Ascending aorta (tissue), 2 donors: Measurements from ENCODE around the gene PRAMEF17. TPM values are rescaled to one million over a fixed set of nuclear protein-coding genes. Genes with fewer than 3 reads are reported as not detected.
"Not testable (repeated sequence)": the region's sequence is repeated elsewhere in the genome, so short reads cannot be mapped to it uniquely, and the experiment has no call there.

Experiments
- DNase-seq, 2 donors: peaks; one replicate each; pipeline ENCODE4 v3.0.0-alpha.2; 2019; ENCODE audit warnings: low spot score in 2 of 2
- H3K27ac ChIP-seq, 2 donors: fragments of 200-600 bp; sonication (generic); one replicate each; pipeline ENCODE4 v1.5.1; 2016 to 2017; ENCODE audit warnings: mild to moderate bottlenecking in 1 of 2
- H3K27me3 ChIP-seq: fragments of 200-600 bp; sonication (generic); one replicate; pipeline ENCODE4 v1.5.1; 2017
- H3K36me3 ChIP-seq, 2 donors: fragments of 200-600 bp; sonication (generic); one replicate each; pipeline ENCODE4 v1.5.1; 2016
- H3K4me1 ChIP-seq, 2 donors: fragments of 200-600 bp; sonication (generic); one replicate each; pipeline ENCODE4 v1.5.1; 2016 to 2017; ENCODE audit warnings: mild to moderate bottlenecking in 1 of 2
- H3K4me3 ChIP-seq, 2 donors: fragments of 200-600 bp; sonication (generic); one replicate each; pipeline ENCODE4 v1.5.1; 2016 to 2017; ENCODE audit warnings: mild to moderate bottlenecking in 1 of 2
- H3K9me3 ChIP-seq, 2 donors: fragments of 200-600 bp; sonication (generic); one replicate each; pipeline ENCODE4 v1.5.1; 2016
- CTCF ChIP-seq, 3 experiments: fragments of 200-600 bp in 2 of 3; fragments of 450-650 bp in 1 of 3; sonication (generic) in 2 of 3; IDR thresholded peaks; one replicate each; pipeline ENCODE4 v1.5.1; 2016 to 2019; ENCODE audit warnings: antibody characterized with exemption in 3 of 3, mild to moderate bottlenecking in 1 of 3, moderate library complexity in 1 of 3
- intact Hi-C: fragments of 100-400 bp; cut with DNase I; formaldehyde crosslinking; loops from one replicate; pipeline ENCODE4 v1.15.1; 2023
- total RNA-seq: library from RNA; depleted of rRNA; stranded (reverse); fragments of >200 nt; gene quantifications from one replicate; pipeline ENCODE4 v1.1.0, GENCODE V29; 2016

The PRAMEF17 gene, protein sequence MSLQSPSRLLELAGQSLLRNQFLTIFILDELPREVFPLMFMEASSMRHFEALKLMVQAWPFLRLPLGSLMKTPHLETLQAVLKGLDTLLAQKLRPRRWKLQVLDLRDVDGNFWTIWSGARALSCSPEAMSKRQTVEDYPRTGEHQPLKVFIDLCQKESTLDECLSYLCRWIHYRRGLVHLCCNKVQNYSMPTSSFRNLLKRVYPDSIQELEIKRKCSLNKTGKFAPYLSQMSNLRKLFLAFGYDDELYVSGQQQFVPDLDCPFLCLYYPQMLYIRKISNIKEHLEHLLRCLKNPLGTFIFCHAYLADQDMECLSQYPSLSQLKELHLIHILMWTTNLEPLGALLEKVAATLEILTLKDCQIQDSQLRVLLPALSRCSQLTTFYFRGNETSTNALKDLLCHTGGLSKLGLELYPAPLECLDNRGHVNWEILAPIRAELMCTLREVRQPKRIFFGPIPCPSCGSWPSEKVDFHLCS
- total RNA-seq, result not detected

GRCh38 chr1:13389332-13389731, at the start of gene PRAMEF17:
PRAMEF17 (plus strand) TSS chr1:13389632; CDS start chr1:13389658, 26 bp downstream.
- intact Hi-C loops, H3K27me3 ChIP-seq, H3K9me3 ChIP-seq, H3K27ac ChIP-seq, H3K4me1 ChIP-seq, DNase-seq, H3K4me3 ChIP-seq, H3K36me3 ChIP-seq: not testable (repeated sequence)

GRCh38 chr1:13342496-13342895, 46.9 kb upstream of the PRAMEF17 start:
- intact Hi-C loops, H3K36me3 ChIP-seq, DNase-seq, H3K27me3 ChIP-seq, H3K27ac ChIP-seq, H3K4me1 ChIP-seq, H3K9me3 ChIP-seq, H3K4me3 ChIP-seq: not testable (repeated sequence)

GRCh38 chr1:13347034-13347433, 42.4 kb upstream of the PRAMEF17 start, which contains the start of gene PRAMEF14:
PRAMEF14 (minus strand) TSS chr1:13347134; CDS start chr1:13345314, 1,820 bp downstream.
- H3K4me3 ChIP-seq, DNase-seq, H3K9me3 ChIP-seq, H3K27ac ChIP-seq, H3K36me3 ChIP-seq, H3K4me1 ChIP-seq, H3K27me3 ChIP-seq, intact Hi-C loops: not testable (repeated sequence)

GRCh38 chr1:13353476-13353875, 36.0 kb upstream of the PRAMEF17 start:
- intact Hi-C loops, H3K27ac ChIP-seq: not testable (repeated sequence)

GRCh38 chr1:13354475-13354874, 35.0 kb upstream of the PRAMEF17 start:
- H3K36me3 ChIP-seq, H3K4me3 ChIP-seq, H3K9me3 ChIP-seq, H3K4me1 ChIP-seq, H3K27ac ChIP-seq, DNase-seq, H3K27me3 ChIP-seq, intact Hi-C loops: not testable (repeated sequence)

More at GRCh38 chr1:13353476-13353875, 36.0 kb upstream of the PRAMEF17 start:
- not testable (repeated sequence) for H3K4me3 ChIP-seq, H3K36me3 ChIP-seq, H3K27me3 ChIP-seq, H3K4me1 ChIP-seq, H3K9me3 ChIP-seq, DNase-seq

DNA sequence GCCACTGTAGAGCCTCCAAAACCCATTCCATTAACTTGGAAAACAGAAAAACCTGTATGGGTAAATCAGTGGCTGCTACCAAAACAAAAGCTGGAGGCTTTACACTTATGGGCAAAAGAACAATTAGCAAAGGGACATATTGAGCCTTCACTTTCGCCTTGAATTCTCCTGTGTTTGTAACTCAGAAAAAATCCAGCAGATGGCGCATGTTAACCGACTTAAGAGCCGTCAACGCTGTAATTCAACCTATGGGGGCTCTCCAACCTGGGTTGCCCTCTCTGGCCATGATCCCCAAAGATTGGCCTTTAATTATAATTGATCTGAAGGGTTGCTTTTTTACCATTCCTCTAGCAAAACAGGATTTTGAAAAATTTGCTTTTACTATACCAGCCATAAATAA, 32.7 kb upstream of the PRAMEF17 start:
- H3K27ac ChIP-seq, intact Hi-C loops, H3K27me3 ChIP-seq, H3K9me3 ChIP-seq, H3K36me3 ChIP-seq, H3K4me1 ChIP-seq, DNase-seq, H3K4me3 ChIP-seq: not testable (repeated sequence)
- peak; percentile 19 to 44 (median 25) for TF ChIP-seq CTCF (IDR thresholded peaks at IDR 0.05)

GRCh38 chr1:13362364-13362763, 27.1 kb upstream of the PRAMEF17 start:
- H3K27me3 ChIP-seq, DNase-seq, H3K36me3 ChIP-seq, intact Hi-C loops, H3K27ac ChIP-seq, H3K9me3 ChIP-seq, H3K4me1 ChIP-seq, H3K4me3 ChIP-seq: not testable (repeated sequence)

DNA sequence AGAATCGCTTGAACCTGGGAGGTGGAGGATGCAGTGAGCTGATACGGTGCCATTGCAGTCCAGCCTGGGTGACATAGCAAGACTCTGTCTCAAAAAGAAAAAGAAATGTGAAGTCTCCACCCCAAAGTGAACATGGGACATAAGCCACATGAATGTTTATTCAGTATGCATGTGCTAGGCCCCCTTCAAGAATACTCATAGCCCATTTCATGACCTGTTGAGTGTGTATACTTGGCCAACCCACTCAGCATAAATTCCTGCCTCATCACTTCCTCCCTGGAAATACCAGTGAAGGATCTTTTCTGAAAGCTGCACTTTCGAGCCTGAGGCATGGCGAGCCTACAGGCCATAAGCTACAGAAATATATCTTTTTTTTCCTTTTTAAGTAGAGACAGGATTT, 24.5 kb upstream of the PRAMEF17 start:
- H3K9me3 ChIP-seq, DNase-seq, intact Hi-C loops, H3K27ac ChIP-seq, H3K27me3 ChIP-seq, H3K4me3 ChIP-seq, H3K4me1 ChIP-seq, H3K36me3 ChIP-seq: not testable (repeated sequence)

DNA sequence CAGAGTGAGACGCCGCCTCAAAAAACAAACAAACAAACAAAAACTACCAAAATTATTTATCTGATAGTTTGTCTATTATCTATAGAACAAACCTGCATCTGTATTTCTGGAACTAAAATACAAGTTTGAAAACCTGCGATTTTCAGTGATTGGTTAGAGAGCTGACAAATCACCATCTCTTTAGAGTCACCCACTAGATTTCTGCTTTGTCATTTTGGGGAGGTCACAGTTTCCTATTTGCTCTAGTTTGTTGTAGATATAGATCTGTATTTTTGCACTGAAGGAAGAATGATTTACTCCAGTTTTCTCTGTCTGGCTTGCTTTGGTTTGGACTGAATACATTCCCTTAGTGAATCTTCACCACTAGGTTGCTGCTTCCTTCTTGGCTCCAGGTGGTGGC, 22.9 kb upstream of the PRAMEF17 start:
- H3K27ac ChIP-seq, H3K4me3 ChIP-seq, intact Hi-C loops, H3K36me3 ChIP-seq, H3K4me1 ChIP-seq, DNase-seq, H3K9me3 ChIP-seq, H3K27me3 ChIP-seq: not testable (repeated sequence)

DNA sequence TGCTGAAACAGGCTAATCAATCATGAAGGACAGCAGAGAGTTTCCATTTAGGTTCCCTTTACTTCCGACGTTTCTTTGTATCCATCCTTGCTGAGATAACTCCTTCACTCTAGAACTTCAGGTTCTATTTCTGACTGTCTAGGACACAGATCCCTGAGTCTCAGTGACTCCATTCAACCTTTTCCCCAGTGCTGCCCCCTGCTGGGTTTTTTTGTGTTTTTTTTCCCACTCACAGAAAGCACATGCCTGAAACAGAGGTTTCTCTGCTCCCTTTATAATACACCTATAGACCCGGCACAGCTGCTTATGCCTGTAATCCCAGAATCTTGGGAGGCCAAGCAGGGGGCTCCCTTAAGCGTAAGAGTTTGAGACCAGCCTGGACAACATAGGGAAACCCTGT, 20.9 kb upstream of the PRAMEF17 start:
- H3K36me3 ChIP-seq, H3K27ac ChIP-seq, DNase-seq, H3K4me1 ChIP-seq, H3K4me3 ChIP-seq, H3K9me3 ChIP-seq, intact Hi-C loops, H3K27me3 ChIP-seq: not testable (repeated sequence)

DNA sequence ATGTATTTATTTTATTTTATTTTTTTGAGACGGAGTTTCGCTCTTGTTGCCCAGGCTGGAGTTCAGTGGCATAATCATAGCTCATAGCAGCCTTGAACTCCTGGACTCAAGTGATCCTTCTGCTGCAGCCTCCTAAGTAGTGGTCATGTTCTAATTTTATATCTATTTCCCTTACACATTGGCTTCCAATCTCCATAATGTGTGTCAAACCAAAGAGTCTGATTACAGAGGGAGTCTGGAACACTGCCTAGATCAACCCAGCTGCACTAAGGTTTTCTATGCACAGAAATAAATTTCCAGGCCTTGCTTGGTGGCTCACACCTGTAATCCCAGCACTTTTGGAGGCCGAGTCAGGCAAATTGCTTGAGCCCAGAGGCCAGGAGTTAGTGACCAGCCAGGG, 10.4 kb upstream of the PRAMEF17 start:
- H3K27me3 ChIP-seq, H3K4me1 ChIP-seq, intact Hi-C loops, H3K27ac ChIP-seq, H3K4me3 ChIP-seq, DNase-seq, H3K36me3 ChIP-seq, H3K9me3 ChIP-seq: not testable (repeated sequence)

- H3K36me3 ChIP-seq, intact Hi-C loops, H3K4me3 ChIP-seq, H3K4me1 ChIP-seq, DNase-seq, H3K27ac ChIP-seq, H3K9me3 ChIP-seq, H3K27me3 ChIP-seq: not testable (repeated sequence)
Measured at GRCh38 chr1:13380380-13380779, 9.1 kb upstream of the PRAMEF17 start.

GRCh38 chr1:13393004-13393403, 3.6 kb downstream of the PRAMEF17 start:
- H3K4me1 ChIP-seq, H3K36me3 ChIP-seq, H3K4me3 ChIP-seq, H3K27ac ChIP-seq, DNase-seq, H3K9me3 ChIP-seq, intact Hi-C loops, H3K27me3 ChIP-seq: not testable (repeated sequence)
